Trophoblast cell (in vitro differentiated cells and primary cell): Measurements from ENCODE around the gene SCART1.

Experiments
- DNase-seq, 2 donors: peaks; one replicate each; pipeline ENCODE4 v3.0.0-alpha.2; 2016
- H2AFZ ChIP-seq: 2 replicates; pipeline ENCODE4 v1.6.1; 2013; ENCODE audit warnings: low read length, moderate library complexity, mild to moderate bottlenecking; ENCODE audit not compliant: insufficient read depth, poor library complexity
- H2AK5ac ChIP-seq: 2 replicates; pipeline ENCODE4 v1.6.1; 2013; ENCODE audit warnings: mild to moderate bottlenecking, low read length
- H2BK120ac ChIP-seq: 2 replicates; pipeline ENCODE4 v1.6.1; 2013; ENCODE audit warnings: low read length, mild to moderate bottlenecking, moderate library complexity; ENCODE audit not compliant: insufficient read depth, poor library complexity
- H2BK12ac ChIP-seq: 2 replicates; pipeline ENCODE4 v1.6.1; 2013; ENCODE audit warnings: mild to moderate bottlenecking, low read length, moderate library complexity
- H2BK5ac ChIP-seq: 2 replicates; pipeline ENCODE4 v1.6.1; 2013; ENCODE audit warnings: low read length, low read depth, moderate library complexity, mild to moderate bottlenecking; ENCODE audit not compliant: poor library complexity
- H3K14ac ChIP-seq: 2 replicates; pipeline ENCODE4 v1.6.1; 2013; ENCODE audit warnings: mild to moderate bottlenecking, low read length
- H3K18ac ChIP-seq: 2 replicates; pipeline ENCODE4 v1.6.1; 2013; ENCODE audit warnings: mild to moderate bottlenecking, low read length
- H3K23ac ChIP-seq: 2 replicates; pipeline ENCODE4 v1.6.1; 2013; ENCODE audit warnings: low read length
- H3K27ac ChIP-seq: 2 replicates; pipeline ENCODE4 v1.5.1; 2013; ENCODE audit warnings: low read depth, mild to moderate bottlenecking, inconsistent platforms, low read length, moderate library complexity
- H3K27me3 ChIP-seq: 2 replicates; pipeline ENCODE4 v1.6.1; 2013; ENCODE audit warnings: inconsistent platforms, mild to moderate bottlenecking, low read length, moderate library complexity; ENCODE audit not compliant: insufficient read depth
- H3K36me3 ChIP-seq, 2 experiments: 1 replicate in 1 of 2; 2 replicates in 1 of 2; pipeline ENCODE4 v1.6.1; 2013; ENCODE audit warnings: low read length in 2 of 2, mild to moderate bottlenecking in 2 of 2, moderate library complexity in 1 of 2; ENCODE audit not compliant: insufficient read depth in 2 of 2, control insufficient read depth in 1 of 2
- H3K4ac ChIP-seq: 2 replicates; pipeline ENCODE4 v1.6.1; 2013; ENCODE audit warnings: low read depth, mild to moderate bottlenecking, low read length, moderate library complexity
- H3K4me1 ChIP-seq, 2 experiments: 1 replicate in 1 of 2; 2 replicates in 1 of 2; pipeline ENCODE4 v1.6.1; 2013; ENCODE audit warnings: low read length in 2 of 2, mild to moderate bottlenecking in 2 of 2, moderate library complexity in 1 of 2; ENCODE audit not compliant: insufficient read depth in 2 of 2, control insufficient read depth in 1 of 2
- H3K4me2 ChIP-seq: 2 replicates; pipeline ENCODE4 v1.6.1; 2013; ENCODE audit warnings: inconsistent platforms, mild to moderate bottlenecking, low read length, moderate library complexity
- H3K4me3 ChIP-seq: 2 replicates; pipeline ENCODE4 v1.5.1; 2013; ENCODE audit warnings: mild to moderate bottlenecking, low read depth, low read length, inconsistent platforms
- H3K79me1 ChIP-seq: one replicate; pipeline ENCODE4 v1.6.1; 2013; ENCODE audit warnings: low read length
- H3K79me2 ChIP-seq: 2 replicates; pipeline ENCODE4 v1.6.1; 2013; ENCODE audit warnings: low read length, mild to moderate bottlenecking; ENCODE audit not compliant: control insufficient read depth, insufficient read depth, poor library complexity
- H3K9ac ChIP-seq: 2 replicates; pipeline ENCODE4 v1.6.1; 2013; ENCODE audit warnings: mild to moderate bottlenecking, low read length
- H3K9me3 ChIP-seq: 2 replicates; pipeline ENCODE4 v1.6.1; 2013; ENCODE audit warnings: low read depth, mild to moderate bottlenecking, control low read depth, inconsistent platforms, low read length; ENCODE audit not compliant: insufficient read depth
- H4K12ac ChIP-seq: 2 replicates; pipeline ENCODE4 v1.6.1; 2013; ENCODE audit warnings: low read depth, mild to moderate bottlenecking, low read length, moderate library complexity
- H4K8ac ChIP-seq: 2 replicates; pipeline ENCODE4 v1.6.1; 2013; ENCODE audit warnings: low read depth, mild to moderate bottlenecking, low read length, moderate library complexity
- H4K91ac ChIP-seq: one replicate; pipeline ENCODE4 v1.6.1; 2013; ENCODE audit warnings: low read depth, mild to moderate bottlenecking, low read length, moderate library complexity
- WGBS: extraction: QIAGEN DNeasy Blood & Tissue Kit; methylation state at CpG from one replicate; pipeline ENCODE4 v1.1.7; 2013; ENCODE audit warnings: missing lambda C conversion rate; ENCODE audit not compliant: insufficient read length, insufficient coverage; ENCODE audit errors: extremely low coverage; 5-methylcytosine and 5-hydroxymethylcytosine counted together

The SCART1 gene

DNA sequence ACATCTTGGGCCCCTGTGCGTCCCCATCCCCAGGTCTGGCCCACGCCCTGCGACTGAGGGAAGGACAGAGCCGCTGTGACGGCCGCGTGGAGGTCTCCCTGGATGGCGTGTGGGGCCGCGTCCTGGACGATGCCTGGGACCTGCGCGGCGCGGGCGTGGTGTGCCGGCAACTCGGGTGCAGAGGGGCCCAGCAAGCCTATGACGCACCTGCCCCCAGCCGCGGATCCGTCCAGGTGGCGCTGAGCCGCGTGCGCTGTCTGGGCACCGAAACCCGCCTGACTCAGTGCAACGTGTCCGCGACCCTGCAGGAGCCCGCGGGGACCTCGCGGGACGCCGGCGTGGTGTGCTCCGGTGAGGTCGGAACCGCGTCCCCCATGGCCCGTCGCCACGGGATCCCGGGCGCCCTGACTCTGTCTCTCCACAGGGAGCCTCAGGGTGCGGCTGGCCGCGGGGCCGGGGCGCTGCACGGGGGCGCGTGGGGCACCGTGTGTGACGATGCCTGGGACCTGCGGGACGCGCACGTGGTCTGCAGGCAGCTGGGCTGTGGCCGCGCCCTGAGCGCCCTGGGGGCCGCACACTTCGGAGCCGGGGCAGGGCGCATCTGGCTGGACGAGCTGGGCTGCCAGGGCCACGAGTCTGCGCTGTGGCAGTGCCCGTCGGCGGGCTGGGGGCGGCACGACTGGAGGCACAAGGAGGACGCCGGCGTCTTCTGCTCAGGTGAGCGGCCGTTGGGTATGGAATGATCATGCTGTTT lies 5.9 kb downstream of the SCART1 start:
- Histone ChIP-seq H3K27ac (no peak overlapping the region), H4K12ac (no peak overlapping the region), H4K8ac (no peak overlapping the region), H2AK5ac (no peak overlapping the region), H3K23ac (no peak overlapping the region), H2AFZ (no peak overlapping the region), H3K4me2 (no peak overlapping the region), H2BK5ac (no peak overlapping the region), H2BK120ac (no peak overlapping the region), H3K4ac (no peak overlapping the region), H3K4me3 (no peak overlapping the region), H3K36me3 (no peaks in the 10 kb centered on the region), H4K91ac (no peak overlapping the region), H3K9ac (no peak overlapping the region), H3K27me3 (no peaks in the 10 kb centered on the region), H3K14ac (no peak overlapping the region), H3K4me1 (no peaks in the 10 kb centered on the region), H3K18ac (no peak overlapping the region), H3K79me2 (no peaks in the 10 kb centered on the region), H2BK12ac (no peak overlapping the region), H3K79me1 (no peaks in the 10 kb centered on the region), H3K9me3 (peaks cover 67% of the 10 kb centered on the region)
- WGBS = no CpG with 5 or more reads among the region's 81 CpGs
- no peak for DNase-seq

GRCh38 chr10:133460208-133460769 lies 6.5 kb downstream of the SCART1 start:
- no peak overlapping the region for H4K8ac ChIP-seq
- H2AK5ac ChIP-seq = no peak overlapping the region
- H2BK5ac ChIP-seq = no peak overlapping the region
- no peak overlapping the region for H3K23ac ChIP-seq
- DNase-seq = no peak
- no peaks in the 10 kb centered on the region for H3K36me3 ChIP-seq
- no peaks in the 10 kb centered on the region for H3K79me1 ChIP-seq
- H3K9ac ChIP-seq = no peak overlapping the region
- H3K27me3 ChIP-seq = no peaks in the 10 kb centered on the region
- no peak overlapping the region for H2BK120ac ChIP-seq
- no CpG with 5 or more reads among the region's 14 CpGs for WGBS
- no peak overlapping the region for H4K91ac ChIP-seq
- no peak overlapping the region for H2BK12ac ChIP-seq
- H2AFZ ChIP-seq = no peak overlapping the region
- no peak overlapping the region for H3K4me3 ChIP-seq
- H3K79me2 ChIP-seq = no peaks in the 10 kb centered on the region
- no peak overlapping the region for H3K4me2 ChIP-seq
- H3K14ac ChIP-seq = no peak overlapping the region
- no peak overlapping the region for H4K12ac ChIP-seq
- H3K27ac ChIP-seq = no peak overlapping the region
- no peak overlapping the region for H3K4ac ChIP-seq
- H3K4me1 ChIP-seq = no peaks in the 10 kb centered on the region
- H3K18ac ChIP-seq = no peak overlapping the region
- peaks cover 69% of the 10 kb centered on the region for H3K9me3 ChIP-seq

DNA sequence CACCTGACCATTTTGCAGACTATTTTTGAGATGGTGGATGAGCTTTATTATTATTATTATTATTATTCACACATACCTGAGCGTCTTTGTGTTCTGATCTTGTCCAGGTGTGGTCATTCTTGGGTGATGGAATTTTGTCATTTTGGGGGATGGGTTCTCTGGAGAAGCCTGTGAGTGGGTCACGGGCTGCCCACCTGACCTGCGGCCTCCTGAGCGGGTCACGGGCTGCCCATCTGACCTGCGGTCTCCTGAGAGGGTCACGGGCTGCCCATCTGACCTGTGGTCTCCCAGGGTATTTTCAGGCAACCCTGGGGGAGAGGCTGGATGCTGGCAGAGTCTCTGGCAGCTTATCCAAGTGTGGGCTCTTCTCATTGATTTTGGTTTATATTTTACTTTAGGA lies 7.3 kb downstream of the SCART1 start:
- H3K9ac ChIP-seq = no peak overlapping the region
- no peaks in the 10 kb centered on the region for H3K79me1 ChIP-seq
- H3K23ac ChIP-seq = no peak overlapping the region
- no peak overlapping the region for H3K18ac ChIP-seq
- no peak overlapping the region for H3K4me2 ChIP-seq
- no peak overlapping the region for H4K12ac ChIP-seq
- H2BK5ac ChIP-seq = no peak overlapping the region
- H3K14ac ChIP-seq = no peak overlapping the region
- H3K36me3 ChIP-seq = no peaks in the 10 kb centered on the region
- no peak overlapping the region for H4K91ac ChIP-seq
- H3K4ac ChIP-seq = no peak overlapping the region
- no peak overlapping the region for H3K27ac ChIP-seq
- H3K79me2 ChIP-seq = no peaks in the 10 kb centered on the region
- H4K8ac ChIP-seq = no peak overlapping the region
- no peak overlapping the region for H2BK12ac ChIP-seq
- no peak overlapping the region for H3K4me3 ChIP-seq
- no peak for DNase-seq
- H3K9me3 ChIP-seq = peaks cover 68% of the 10 kb centered on the region
- H2AK5ac ChIP-seq = no peak overlapping the region
- no CpG with 5 or more reads among the region's 7 CpGs for WGBS
- no peak overlapping the region for H2AFZ ChIP-seq
- no peaks in the 10 kb centered on the region for H3K27me3 ChIP-seq
- no peak overlapping the region for H2BK120ac ChIP-seq
- no peaks in the 10 kb centered on the region for H3K4me1 ChIP-seq

GRCh38 chr10:133461841-133462240 lies 8.1 kb downstream of the SCART1 start:
- no peak overlapping the region for H3K4me2 ChIP-seq
- H3K27ac ChIP-seq = no peak overlapping the region
- H3K36me3 ChIP-seq = no peaks in the 10 kb centered on the region
- H3K27me3 ChIP-seq = no peaks in the 10 kb centered on the region
- H2BK5ac ChIP-seq = no peak overlapping the region
- H2BK12ac ChIP-seq = no peak overlapping the region
- no peak overlapping the region for H4K91ac ChIP-seq
- H4K8ac ChIP-seq = no peak overlapping the region
- H2BK120ac ChIP-seq = no peak overlapping the region
- H2AFZ ChIP-seq = no peak overlapping the region
- no peak for DNase-seq
- H3K79me1 ChIP-seq = no peaks in the 10 kb centered on the region
- H3K9me3 ChIP-seq = peaks cover 67% of the 10 kb centered on the region
- no peak overlapping the region for H3K4me3 ChIP-seq
- no peaks in the 10 kb centered on the region for H3K4me1 ChIP-seq
- H3K14ac ChIP-seq = no peak overlapping the region
- no peak overlapping the region for H3K18ac ChIP-seq
- no peak overlapping the region for H3K4ac ChIP-seq
- no peak overlapping the region for H3K23ac ChIP-seq
- no peaks in the 10 kb centered on the region for H3K79me2 ChIP-seq
- no peak overlapping the region for H2AK5ac ChIP-seq
- H4K12ac ChIP-seq = no peak overlapping the region
- no peak overlapping the region for H3K9ac ChIP-seq
- WGBS = no CpG with 5 or more reads among the region's 8 CpGs
